Breast epithelium (tissue), 3 donors: ENCODE data around the gene SEMA3F.

Experiments used
- POLR2A ChIP-seq: fragments of 450-650 bp; IDR thresholded peaks from one replicate; pipeline ENCODE4 v1.6.1; 2016; ENCODE audit warnings: antibody characterized with exemption, mild to moderate bottlenecking, moderate library complexity
- POLR2AphosphoS5 ChIP-seq, 3 donors: sonication (generic); formaldehyde crosslinking; IDR thresholded peaks; one replicate each; pipeline ENCODE4 v1.6.1; 2017; ENCODE audit warnings: antibody characterized with exemption in 3 of 3
- TF ChIP-seq, protein P1 (sequence below), 3 donors: fragments of 450-650 bp; IDR thresholded peaks; one replicate each; pipeline ENCODE4 v1.5.1; 2016 to 2017; ENCODE audit warnings: antibody characterized with exemption in 3 of 3, mild to moderate bottlenecking in 3 of 3, moderate library complexity in 3 of 3

DNA sequence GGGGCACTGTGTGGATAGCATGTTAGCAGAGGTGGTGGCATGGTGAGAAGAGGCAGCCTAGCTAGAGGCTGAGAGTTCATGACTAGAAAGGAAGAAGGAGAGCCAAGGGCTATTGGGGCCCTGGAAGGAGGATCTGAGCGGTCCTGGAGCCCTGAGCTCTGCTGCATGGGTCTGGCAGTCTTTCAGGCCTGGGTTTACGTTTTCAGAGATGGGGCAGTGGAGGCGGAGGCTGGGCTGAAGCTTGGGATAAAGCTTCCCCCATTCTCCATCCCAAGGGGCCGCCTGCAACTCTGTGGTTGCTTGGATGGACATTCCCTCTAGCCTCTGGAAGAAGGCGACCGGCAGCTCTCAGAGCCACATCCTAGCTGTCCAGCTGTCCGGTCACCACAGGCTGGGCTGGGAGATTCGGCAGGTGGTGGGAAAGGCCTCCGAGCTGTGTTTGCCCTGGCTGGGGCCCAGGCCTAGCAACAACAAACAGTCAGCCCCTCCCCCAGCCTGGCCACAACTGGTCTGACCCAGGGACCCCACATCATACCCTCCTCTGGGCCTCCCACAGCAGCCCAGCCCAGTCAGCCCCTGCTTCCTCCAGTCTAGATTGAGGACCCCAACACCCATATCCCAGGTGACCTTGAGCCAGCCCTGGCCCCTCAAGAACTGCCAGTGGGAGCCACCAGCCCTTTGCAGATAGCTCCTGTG, 48.1 kb downstream of the SEMA3F start:
- TF ChIP-seq, protein P1, sequence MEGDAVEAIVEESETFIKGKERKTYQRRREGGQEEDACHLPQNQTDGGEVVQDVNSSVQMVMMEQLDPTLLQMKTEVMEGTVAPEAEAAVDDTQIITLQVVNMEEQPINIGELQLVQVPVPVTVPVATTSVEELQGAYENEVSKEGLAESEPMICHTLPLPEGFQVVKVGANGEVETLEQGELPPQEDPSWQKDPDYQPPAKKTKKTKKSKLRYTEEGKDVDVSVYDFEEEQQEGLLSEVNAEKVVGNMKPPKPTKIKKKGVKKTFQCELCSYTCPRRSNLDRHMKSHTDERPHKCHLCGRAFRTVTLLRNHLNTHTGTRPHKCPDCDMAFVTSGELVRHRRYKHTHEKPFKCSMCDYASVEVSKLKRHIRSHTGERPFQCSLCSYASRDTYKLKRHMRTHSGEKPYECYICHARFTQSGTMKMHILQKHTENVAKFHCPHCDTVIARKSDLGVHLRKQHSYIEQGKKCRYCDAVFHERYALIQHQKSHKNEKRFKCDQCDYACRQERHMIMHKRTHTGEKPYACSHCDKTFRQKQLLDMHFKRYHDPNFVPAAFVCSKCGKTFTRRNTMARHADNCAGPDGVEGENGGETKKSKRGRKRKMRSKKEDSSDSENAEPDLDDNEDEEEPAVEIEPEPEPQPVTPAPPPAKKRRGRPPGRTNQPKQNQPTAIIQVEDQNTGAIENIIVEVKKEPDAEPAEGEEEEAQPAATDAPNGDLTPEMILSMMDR (IDR thresholded peaks at IDR 0.05): no peak
- TF ChIP-seq POLR2A (no peak), POLR2AphosphoS5 (IDR thresholded peaks at IDR 0.05) (no peak)
